GM21423 (cell line): ENCODE measurements around the gene FAF1.
"Not testable (repeated sequence)": the region's sequence is repeated elsewhere in the genome, so short reads cannot be mapped to it uniquely, and the experiment has no call there.

ENCODE experiments used
- ATAC-seq: cut with Tn5 transposase; IDR thresholded peaks from one replicate; pipeline ENCODE4 v1.9.1; 2021; ENCODE audit warnings: mild to moderate bottlenecking, moderate library complexity; ENCODE audit not compliant: unreplicated experiment

FAF1 gene

DNA sequence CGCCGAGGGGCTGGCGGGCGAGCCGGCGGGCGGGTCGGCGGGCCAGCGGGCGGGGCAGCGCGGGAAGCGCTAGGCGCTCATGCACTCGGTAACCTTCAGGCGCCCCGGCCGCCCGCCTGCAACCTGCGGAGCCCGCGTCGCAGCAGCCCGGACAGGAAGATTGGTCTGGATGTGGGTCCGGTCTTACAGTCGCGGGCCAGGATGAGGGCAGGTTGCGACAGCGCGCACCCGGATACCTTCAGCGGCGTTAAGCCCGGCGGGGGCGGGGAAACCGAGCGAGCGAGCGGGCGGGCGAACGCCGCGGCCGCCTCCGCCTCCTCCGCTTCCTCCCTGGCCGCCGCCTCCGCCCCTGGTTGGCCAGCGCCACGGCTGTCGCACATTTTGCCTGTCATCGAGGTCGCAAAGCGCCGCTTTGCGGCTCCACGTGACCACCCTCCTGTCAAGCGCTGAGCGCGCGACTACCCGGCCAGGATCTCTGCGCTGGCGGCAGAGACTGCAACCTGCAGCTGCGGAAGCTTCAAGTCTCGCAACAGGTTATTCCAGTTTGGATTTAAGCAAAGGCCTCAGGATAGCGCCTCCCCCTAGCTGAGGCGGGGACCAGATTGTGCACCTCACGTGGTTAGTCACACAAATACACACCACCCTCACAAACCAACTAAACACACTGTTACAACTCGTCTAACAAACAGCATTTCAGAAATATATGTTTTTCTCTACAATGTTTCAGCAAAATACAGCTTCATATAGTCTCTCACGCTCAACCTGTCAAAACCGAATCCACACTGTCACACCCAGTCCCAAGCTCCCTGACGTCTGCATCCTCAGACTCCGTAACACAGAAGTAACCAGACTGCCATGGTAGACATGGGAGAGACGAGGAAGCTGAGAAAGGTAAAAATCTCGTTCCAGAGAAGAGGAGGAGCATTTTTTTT lies at the start of gene FAF1:
Gene FAF1 (minus strand): TSS at position 355 of the 932 bp plus-strand sequence. CDS start 456 bp downstream, outside the sequence.
- peak; percentile 91 for ATAC-seq

DNA sequence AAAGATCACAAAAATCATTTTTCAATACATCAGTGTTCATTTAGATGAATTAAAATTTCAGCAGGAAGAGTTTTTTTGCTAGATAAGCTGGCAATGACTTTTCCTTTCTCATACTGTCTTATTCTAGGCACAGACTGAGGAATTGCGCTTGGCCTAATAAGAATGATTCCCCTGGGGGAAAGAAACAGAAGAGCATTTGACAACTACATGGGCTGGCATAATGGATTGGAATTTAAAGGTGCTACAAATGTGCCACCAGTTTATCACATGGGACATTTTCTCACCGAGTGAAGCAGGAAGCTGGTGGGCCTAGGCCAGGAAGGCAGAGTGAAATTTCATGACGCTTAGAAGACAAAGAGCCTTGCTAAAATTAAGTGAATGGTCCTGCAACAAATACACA lies 49.3 kb upstream of the FAF1 start:
- ATAC-seq: no peak

- not testable (repeated sequence) for ATAC-seq
Measured at GRCh38 chr1:51005549-51005948, 45.5 kb upstream of the FAF1 start.

DNA sequence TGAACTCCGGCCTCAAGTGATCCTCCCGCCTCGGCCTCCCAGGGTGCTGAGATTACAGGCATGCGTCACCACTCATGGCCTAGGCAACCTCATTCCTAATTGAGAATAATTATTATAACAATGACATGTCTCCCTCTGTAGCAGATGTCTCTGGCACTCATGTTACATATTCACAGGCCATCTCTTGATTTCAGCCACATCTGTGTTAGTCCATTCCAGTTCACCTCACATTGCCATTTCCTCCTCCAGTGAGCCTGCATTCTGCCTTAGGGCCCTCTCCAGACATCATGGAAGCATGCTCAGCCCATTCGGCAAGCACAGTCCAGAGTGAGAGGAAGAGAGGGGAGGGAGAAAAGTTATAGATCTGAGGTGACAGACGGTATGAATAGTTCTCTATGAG lies 42.4 kb upstream of the FAF1 start:
- ATAC-seq: no peak

DNA sequence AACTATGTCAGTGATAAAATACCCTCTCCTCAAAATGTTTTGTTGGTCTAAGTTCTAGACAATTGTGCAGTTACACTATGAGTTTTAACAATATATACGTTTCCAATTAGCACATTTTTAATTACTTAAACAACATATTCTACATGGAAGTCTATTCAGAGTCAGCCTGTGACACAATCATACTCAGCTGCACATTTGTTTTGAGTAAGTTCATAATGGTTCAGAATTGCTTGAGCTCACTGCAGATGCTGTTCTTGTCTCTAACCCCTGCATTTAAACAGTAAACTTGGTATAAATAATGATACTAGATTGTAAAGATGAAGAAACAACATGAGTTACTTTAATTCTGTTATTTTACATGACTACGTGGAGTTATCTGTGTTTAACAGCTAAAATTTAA lies 40.6 kb upstream of the FAF1 start:
- peak; percentile 25 for ATAC-seq

DNA sequence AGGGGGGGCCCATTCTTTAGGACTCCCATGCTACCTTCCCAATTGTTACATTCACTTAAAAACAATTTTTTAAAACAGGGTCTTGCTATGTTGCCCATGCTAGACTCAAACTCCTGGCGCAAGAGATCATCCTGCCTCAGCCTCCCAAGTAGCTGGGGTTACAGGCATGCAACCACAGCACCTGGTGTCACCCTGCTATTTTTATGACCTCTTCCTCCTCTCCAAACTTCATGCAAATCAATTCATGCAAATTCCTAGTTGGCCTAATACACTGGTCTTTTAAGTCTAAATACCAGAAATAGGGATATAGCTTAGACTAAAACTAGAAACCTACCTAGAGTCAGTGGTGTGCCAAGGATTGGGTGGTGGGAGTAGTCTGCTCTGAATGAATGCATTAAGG lies 40.1 kb upstream of the FAF1 start:
- peak; percentile 81 for ATAC-seq

DNA sequence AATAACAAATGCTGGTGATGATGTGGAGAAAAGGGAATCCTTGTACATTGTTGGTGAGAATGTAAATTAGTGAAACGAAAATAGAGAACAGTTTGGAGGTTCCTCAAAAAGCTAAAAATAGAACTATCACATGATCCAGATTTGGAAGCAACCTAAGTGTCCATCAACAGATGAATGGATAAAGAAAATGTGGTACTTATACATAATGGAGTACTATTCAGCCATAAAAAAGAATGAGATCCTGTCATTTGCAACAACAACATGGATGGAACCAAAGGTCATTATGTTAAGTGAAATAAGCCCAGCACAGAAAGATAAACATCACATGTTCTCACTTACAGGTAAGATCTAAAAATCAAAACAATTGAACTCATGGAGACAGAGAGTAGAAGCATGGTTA lies 39.3 kb upstream of the FAF1 start:
- ATAC-seq: not testable (repeated sequence)

GRCh38 chr1:50996083-50996482 lies 36.0 kb upstream of the FAF1 start:
- no peak for ATAC-seq

- no peak for ATAC-seq
Measured at GRCh38 chr1:50995651-50996050, 35.6 kb upstream of the FAF1 start.

DNA sequence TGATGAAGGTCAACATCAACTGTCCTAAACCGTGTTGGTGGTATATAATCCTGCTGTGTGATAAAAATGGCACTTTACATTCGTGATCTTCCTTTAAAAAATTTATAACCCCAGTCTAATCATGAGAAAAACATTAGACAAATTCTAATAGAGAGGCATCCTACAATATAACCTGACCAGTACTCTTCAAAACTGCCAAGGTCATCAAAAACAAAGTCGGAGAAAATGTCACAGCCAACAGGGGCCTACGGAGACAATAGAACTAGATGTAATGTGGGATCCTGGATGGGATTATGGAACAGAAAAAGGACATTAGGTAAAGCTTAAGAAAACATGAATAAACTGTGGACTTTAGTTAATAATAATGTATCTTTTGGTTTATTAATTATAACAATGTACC lies 34.9 kb upstream of the FAF1 start:
- ATAC-seq: no peak

DNA sequence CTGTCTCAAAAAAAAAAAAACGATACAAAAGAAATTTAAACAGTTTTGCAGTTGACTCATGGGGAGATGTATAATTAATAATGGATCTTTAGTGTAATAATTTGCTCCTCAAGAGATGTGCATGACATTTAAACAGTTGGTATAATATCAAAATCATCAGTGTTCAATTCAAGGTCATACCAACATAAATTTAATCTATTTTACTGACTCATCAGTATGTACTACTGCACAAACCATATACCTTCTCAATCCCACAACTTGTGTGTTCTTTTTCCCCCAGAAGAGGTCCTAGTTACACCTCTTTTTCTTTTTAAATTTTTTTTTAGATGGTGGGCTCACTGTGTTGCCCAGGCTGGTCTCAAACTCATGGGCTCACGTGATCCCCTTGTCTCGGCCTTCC lies 33.6 kb upstream of the FAF1 start:
- no peak for ATAC-seq

DNA sequence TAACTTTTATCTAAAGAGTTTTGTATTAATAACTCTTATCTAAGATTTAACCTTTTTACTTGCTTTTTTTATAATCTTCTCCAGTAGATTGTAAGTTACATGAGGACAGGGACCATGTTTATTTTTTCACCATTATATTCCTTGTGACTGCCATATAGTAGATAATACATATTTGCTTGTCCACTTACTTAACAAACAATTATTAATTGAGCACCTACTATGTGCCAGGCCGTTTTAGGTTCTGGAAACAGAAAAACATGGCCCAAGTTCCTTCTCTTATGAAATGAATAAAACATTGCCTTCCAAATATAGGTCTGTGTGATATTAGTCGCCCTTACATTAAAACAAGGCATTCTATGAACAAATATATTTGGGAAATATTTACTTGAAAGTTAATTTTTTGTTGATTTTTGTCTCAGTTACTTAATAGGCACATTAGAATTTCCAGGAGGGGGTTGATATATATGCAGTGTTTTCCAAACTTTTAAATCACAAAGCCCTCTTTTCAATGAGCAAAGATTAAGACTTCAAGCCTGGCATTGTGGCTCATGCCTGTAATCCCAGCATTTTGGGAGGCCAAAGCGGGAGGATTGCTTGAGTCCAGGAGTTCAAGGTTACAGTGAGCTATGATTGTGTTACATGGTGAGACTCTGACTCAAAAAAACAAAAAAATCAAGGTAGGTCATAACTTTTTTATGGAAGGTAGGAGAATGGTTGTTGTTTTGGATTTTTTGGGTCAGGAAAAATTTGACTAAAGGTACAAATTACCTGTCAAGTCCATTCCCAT lies 32.7 kb upstream of the FAF1 start:
- no peak for ATAC-seq

- no peak for ATAC-seq
Measured at GRCh38 chr1:50989694-50990093, 29.6 kb upstream of the FAF1 start.

- no peak for ATAC-seq
Measured at GRCh38 chr1:50986653-50987052, 26.6 kb upstream of the FAF1 start.

GRCh38 chr1:50985094-50985493 lies 25.0 kb upstream of the FAF1 start:
- ATAC-seq: no peak

GRCh38 chr1:50983219-50983802 lies 23.2 kb upstream of the FAF1 start:
- no peak for ATAC-seq

- no peak for ATAC-seq
Measured at GRCh38 chr1:50982611-50983010, 22.5 kb upstream of the FAF1 start.

- no peak for ATAC-seq
Measured at GRCh38 chr1:50981741-50982140, 21.7 kb upstream of the FAF1 start.

DNA sequence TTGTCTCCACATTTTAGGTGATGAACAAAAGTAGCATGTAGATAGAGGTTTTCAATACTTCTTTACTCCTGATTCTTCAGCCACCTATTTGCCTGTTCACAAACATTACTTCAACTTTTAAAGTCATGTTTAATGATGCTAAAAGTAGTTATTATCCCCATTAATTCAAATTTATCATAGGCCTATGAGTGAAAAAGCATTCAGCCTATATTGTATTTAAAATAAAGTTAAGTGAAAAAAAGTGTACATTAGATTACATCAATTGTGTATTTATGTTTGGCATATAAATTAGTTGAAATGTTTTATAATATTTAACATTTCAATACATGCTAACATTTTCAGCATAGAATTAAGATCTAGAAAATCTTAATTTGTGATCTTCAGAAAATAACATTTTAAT lies 20.4 kb upstream of the FAF1 start:
- no peak for ATAC-seq

- ATAC-seq: no peak
Measured at GRCh38 chr1:50979937-50980336, 19.9 kb upstream of the FAF1 start.
